Measurements from ENCODE around the gene RCCD1.

RCCD1 gene

DNA sequence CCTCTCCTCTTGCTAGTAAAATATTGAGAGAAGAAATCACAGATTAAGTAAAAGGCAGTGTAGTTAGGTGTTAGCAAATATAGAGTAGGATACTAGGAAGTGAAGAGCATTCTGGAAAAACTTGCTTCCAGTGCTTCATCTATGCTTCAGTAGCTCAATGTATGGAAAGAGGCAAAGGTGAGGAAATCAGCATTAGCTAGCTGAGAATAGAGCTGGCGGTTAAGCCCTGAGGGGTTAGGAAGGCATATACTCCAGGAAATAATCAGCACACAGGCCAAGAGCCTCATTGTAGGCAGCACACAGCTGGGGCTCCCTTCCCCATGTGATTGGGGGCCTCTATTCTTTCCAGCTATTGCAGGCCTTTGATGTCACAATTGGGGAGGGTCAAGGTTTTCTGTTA, 13.8 kb downstream of the RCCD1 start:
- no peak for DNase-seq

DNA sequence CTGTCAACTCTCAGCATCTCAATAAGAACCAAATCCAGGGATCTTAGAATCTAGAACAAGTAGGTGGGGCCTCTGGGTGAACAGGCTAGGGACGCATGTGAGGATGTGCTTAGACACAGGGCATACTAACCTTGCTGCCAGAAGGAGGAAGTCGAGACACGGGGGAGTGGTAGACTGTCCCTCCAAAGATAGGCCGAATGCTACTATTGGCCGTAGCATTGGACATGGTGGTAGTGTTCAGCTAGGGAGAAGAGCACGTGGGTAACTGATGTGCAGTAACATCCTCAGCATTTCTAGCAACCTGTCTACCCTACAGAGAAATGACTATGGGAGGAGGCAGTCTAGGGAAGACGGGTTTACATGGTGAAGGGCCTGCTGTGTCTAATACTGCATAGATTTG, 15.6 kb downstream of the RCCD1 start:
- no peak for DNase-seq

DNA sequence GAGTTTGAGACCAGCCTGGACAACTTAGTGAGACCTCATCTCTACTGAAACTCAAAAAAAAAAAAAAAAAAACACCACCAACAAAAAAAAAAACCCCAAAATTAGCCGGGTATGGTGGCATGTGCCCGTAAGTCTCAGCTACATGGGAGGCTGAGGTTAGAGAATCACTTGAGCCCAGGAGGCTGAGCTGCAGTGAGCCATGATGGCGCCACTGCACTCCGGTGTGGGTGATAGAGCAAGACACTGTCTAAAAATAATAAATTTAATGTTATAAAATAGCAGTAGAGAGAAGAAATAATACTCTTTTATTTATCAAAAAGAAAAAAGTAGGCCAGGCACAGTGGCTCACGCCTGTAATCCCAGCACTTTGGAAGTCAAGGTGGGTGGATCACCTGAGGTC, 17.4 kb downstream of the RCCD1 start:
- no peak for DNase-seq

DNA sequence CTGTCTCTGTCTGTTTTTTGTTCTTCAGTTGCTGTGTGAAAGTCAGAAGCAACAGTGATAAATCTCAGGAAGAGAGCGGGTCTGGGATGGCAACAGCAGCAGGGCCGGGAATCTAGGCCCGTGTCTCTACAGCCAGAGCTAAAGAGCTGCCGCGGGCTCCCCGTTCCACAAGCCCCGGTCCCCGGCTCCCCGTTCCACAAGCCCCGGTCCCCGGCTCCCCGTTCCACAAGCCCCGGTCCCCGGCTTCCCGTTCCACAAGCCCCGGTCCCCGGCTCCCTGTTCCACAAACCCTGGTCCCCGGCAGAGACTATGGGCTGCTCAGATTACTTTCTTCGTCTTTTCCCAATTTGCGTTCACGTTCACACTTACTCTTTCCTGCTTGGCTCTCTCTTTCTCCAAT, 19.5 kb downstream of the RCCD1 start:
- DNase-seq, result no peak

DNA sequence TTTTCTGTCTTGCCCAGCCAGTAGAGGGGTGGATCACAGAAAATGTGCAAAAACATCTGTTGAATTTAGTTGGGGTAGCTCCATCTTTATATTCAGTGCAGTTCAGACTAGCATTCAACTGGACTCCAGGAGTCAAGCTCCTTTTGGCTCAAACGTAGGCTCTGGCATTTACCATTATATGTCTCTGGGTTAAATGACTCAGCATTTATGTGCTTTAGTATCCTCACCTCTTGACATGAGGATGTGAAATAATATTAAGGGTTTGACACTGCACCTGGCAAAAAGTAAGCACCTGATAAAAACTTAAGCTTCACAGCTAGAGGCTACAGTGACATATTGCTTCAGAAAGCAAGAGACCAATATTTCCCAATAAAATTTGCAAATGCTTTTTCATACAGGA, 24.9 kb downstream of the RCCD1 start:
- no peak for DNase-seq

DNA sequence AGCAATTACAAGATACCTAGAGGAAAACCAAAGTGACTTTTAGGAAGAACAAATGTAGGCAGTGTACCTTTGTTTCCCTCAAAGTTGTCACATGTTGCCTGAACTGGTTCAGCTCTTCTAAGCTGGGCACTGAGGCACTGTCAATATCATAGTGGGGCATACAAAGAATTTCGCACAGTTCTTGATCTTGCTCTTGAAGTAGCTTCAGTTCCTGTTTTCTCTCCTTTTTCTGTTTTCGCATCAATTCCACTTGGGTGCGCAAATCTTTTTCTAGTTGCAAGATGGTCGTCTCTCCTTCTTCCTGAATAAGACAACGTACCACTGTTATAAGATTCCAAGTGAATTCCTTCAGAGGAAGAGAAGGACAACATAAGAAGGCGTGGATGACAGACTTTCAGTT, 27.0 kb downstream of the RCCD1 start:
- no peak for DNase-seq

- no peak for DNase-seq
These were observed 27.5 kb downstream of the RCCD1 start for GRCh38 chr15:90982135-90982534.

DNA sequence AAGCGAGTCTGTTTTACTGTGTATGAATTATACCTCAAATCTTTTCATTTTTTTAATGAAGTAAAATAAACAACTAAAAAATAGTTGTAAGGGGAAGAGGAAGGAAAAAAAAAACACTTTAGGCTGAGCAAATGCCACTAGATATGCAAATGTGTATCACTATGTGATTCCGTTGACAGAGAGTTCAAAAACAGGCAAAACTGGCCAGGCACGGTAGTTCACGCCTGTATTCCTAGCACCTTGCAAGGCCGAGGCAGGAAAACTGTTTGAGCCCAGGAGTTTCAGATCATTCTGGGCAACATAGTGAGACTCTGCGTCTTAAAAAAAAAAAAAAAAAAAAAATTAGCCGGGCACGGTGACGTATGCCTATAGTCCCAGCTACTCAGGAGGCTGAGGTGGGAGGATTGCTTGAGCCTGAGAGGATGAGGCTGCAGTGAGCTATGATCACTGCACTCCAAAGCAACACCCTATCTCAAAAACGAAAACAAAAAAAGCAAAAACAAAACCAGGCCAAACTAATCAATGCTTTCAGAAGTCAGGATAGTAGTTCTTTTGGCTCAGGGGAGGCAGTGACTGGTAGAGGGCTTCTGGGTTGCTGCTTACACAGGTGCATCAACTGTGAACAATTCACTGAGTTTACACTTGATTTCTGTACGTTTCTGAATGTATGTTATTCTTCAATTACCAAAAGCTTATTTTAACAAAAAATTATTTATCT, 32.3 kb downstream of the RCCD1 start:
- DNase-seq, result no peak

DNA sequence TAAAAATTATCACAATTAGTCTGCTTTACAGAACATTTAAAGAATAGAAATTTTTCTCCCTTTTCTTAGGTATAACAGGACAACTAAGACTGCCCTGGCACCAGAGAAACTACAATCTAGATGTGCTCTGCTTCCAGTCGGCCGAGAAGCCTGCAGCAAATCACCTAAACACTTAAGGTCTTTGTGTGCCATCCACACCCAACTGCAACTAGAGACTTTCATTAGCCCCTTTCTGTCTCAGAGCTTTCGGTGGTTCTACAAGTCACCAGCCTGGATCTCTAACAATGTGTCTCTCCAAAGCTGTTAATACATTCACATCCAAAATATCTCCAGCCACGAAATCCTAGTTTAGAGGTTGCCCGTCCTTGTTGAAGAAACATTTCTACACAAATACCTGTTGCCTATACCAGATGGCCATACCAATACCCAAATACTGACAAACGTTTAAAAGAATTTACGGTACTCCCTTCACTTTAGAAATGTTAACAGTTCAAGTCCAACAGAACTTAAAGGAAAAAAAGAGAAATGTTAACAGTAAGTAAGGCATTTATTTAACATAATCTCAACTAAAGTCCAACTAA, 33.0 kb downstream of the RCCD1 start:
- no peak for DNase-seq

DNA sequence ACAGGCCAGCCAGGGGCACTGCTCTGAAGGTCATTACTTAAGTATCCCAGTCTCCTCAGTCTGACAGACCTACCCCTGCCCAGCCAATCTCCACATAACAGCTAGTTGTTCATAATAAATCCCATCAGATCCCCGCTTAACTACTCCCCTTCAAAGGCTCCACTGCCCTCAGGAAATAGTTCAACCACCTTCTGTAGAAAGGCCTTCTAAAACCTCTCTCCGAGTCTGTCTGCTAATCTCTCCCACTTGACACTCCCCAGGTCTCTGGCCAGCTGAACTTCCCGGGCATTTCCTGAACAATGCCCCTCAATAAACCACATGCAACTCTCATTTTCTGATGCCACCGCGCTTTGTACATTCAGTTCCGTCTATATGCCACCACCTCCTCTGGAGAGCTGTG, 33.6 kb downstream of the RCCD1 start:
- no peak for DNase-seq

- DNase-seq, result no peak
These were observed 34.5 kb downstream of the RCCD1 start for GRCh38 chr15:90989040-90989768.

- DNase-seq, result no peak
These were observed 35.8 kb downstream of the RCCD1 start for GRCh38 chr15:90990446-90990845.

DNA sequence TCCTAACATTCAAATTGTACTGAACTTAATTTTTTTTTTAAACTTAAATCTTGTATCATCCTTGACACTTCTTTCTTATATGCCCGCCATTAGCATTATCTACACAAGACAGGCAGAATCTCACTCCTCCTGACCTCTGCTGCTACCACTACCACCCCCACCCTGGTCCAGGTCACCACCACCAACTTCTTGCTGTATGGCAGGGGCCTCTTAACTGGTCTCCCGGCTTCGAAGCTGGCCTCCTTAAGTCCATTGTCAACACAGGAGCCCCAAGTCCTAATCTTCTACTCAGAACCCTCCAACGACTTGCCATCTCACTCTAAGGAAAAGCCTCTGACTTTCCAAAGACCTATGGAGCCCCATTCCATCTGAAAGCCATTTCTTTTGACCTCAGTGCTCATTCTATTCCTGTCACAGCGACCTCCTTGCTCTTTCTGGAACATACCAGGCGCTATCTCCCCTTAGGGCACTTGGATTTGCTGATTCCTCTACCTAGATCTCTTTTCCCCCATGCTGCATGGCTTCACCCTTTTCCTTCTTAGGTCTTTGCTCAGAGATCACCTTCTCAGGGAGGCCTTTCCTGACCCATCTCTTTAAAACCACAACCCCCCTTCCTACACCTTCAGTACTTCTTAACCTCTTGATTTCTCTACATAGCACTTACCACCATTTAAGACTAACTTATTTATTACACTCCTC, 37.1 kb downstream of the RCCD1 start:
- no peak for DNase-seq

DNA sequence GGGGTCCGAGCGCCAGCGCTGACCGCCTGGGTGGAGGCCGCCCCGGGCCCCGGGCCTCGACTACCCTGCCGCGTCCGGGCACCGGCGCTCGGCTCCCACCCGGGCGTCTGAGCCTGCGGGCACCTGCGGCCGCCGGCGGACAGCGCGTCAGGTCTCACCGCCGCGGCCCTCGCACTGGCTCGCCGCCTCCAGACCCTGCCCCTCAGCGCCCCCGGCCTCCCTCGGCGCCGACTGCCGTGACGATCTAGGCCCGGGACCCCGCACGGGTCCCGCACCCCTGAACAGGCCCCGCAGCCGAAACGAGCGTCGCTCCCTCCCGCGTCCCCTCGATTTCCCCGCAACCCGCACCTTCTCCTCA, 39.4 kb downstream of the RCCD1 start:
- DNase-seq, result no peak

DNA sequence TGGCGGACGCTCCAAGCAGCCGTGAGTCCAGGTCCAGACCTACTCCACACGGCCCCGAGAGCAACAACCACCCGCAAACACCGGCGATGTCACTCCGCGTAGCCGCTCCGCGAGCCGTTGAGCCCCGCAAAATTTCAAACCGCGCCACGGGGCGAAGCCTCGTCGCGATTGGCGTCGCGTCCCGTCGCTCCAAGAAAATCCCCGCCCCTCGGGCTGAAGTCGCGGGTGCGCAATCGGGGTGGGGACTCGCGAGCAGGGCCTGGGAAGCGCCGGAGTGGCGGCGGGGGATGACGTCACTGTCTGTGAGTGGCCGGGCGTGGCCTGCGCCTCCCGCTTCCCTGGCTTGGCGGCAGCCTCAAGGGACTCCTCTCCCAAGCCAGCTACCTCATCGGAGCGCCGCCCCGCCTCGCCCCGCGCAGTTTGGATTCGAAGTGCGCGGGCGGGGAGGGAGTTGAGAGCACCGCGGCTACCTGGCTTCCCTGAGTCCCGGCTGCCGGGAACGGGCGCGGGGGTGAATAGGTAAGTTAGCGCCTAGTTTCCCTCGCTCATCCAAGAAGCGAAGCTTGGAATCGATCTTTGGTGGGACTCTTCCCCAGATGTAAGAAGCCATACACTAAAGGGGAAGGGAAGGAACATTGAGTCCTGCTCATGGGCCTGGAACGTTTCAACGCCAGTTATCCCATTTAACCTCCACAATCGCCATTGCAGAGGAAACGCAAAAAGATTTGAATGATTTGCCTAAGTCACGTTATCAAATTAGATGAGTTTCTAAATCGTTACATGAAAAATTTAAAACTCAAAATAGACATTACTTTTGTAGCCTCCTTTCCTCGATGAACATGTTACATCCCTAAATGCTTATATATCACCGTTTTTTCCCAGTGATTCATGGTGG, 40.0 kb downstream of the RCCD1 start, which contains the start of gene PRC1:
PRC1 (minus strand) TSS at position 119 of the 895 bp plus-strand sequence; CDS start at position 1, 118 bp downstream.
- DNase-seq, result peak; percentile 98 to 99

DNA sequence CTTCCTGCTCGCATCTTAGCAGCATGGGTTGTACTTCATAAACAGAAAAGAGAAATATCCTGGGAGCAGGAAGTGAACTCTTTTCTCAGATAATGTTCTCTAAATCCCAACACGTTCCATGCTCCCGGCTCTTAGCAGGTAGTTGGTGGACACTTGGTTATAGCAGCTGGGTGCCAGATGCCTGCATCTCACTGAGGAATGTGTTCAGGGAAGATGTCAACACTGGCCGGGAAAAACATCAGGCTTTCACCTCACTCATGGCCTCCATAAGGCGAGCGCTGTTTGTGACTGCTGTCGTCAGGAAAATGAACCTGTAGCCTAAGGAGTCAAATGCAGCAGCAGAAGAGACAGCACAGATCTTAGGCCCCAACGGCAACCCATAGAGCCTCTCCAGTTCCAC, 44.1 kb downstream of the RCCD1 start:
- DNase-seq, result no peak

DNA sequence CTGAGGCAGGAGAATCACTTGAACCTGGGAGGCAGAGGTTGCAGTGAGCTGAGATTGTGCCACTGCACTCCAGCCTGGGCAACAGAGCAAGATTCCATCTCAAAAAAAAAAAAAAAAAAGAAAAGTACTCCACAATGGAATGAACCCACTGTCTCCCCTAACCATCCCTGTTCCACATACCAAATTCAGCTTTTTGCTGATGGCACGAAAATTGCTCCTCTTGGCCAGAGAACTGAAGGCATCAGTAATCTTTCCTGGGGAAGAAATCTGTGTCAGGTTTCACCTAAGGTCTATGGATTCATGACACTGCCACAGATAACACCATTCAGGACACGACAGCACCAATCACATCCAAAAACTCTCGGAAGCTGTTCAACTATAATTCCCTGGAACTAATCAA, 46.5 kb downstream of the RCCD1 start:
- DNase-seq, result no peak

- DNase-seq, result no peak
These were observed 52.6 kb downstream of the RCCD1 start for GRCh38 chr15:91007266-91007665.
